HepG2 (cell line): Measurements from ENCODE around the gene MEAK7. TPM values are rescaled to one million over a fixed set of nuclear protein-coding genes. Genes with fewer than 3 reads are reported as not detected.
A peak's percentile ranks its signal among the peaks of the same experiment; 100 is the strongest.

ENCODE experiments used
- ARID2 ChIP-seq: sonication (generic); formaldehyde crosslinking; IDR thresholded peaks from 2 replicates; pipeline ENCODE4 v1.8.1; 2022; ENCODE audit warnings: mild to moderate bottlenecking, missing genetic modification reagents, borderline replicate concordance
- ATF7 ChIP-seq, 2 experiments: fragments of 450-650 bp in 1 of 2; sonication (generic) in 1 of 2; formaldehyde crosslinking in 1 of 2; IDR thresholded peaks; 2 replicates each; pipeline versions ENCODE4 v1.4.0 to v1.6.1; 2016 to 2020; ENCODE audit warnings: antibody characterized with exemption in 1 of 2, mild to moderate bottlenecking in 1 of 2, missing genetic modification reagents in 1 of 2
- BCLAF1 ChIP-seq: fragments of 450-650 bp; IDR thresholded peaks from 2 replicates; pipeline ENCODE4 v1.6.1; 2017; ENCODE audit warnings: mild to moderate bottlenecking
- ETV6 ChIP-seq: sonication (generic); formaldehyde crosslinking; conservative IDR thresholded peaks from 2 replicates; pipeline ENCODE4 v1.4.0; 2020; ENCODE audit warnings: missing genetic modification reagents
- FOSL2 ChIP-seq: sonication (generic); formaldehyde crosslinking; IDR thresholded peaks from 2 replicates; pipeline ENCODE4 v1.4.0; 2020; ENCODE audit warnings: missing genetic modification reagents
- GPN1 ChIP-seq: sonication (generic); formaldehyde crosslinking; IDR thresholded peaks from 2 replicates; pipeline ENCODE4 v1.5.1; 2020; ENCODE audit warnings: missing genetic modification reagents, borderline replicate concordance
- KLF12 ChIP-seq: sonication (generic); formaldehyde crosslinking; IDR thresholded peaks from 2 replicates; pipeline ENCODE4 v1.4.0; 2020; ENCODE audit warnings: missing genetic modification reagents, borderline replicate concordance
- KMT2B ChIP-seq: IDR thresholded peaks from 2 replicates; pipeline ENCODE4 v1.6.1; 2016; ENCODE audit warnings: missing genetic modification reagents, missing compliant biosample characterization
- MEIS1 ChIP-seq: sonication (generic); formaldehyde crosslinking; IDR thresholded peaks from 2 replicates; pipeline ENCODE4 v1.9.0; 2021; ENCODE audit warnings: mild to moderate bottlenecking, missing genetic modification reagents, moderate library complexity, borderline replicate concordance
- MTF2 ChIP-seq: sonication (generic); formaldehyde crosslinking; IDR thresholded peaks from 2 replicates; pipeline ENCODE4 v1.5.0; 2020; ENCODE audit warnings: missing genetic modification reagents, borderline replicate concordance
- POLR2AphosphoS5 ChIP-seq: IDR thresholded peaks from 2 replicates; pipeline ENCODE4 v1.6.1; 2012; ENCODE audit warnings: low read depth, low read length
- SOX5 ChIP-seq: IDR thresholded peaks from 2 replicates; pipeline ENCODE4 v1.6.1; 2016; ENCODE audit warnings: borderline replicate concordance
- TFAP4 ChIP-seq: sonication (generic); IDR thresholded peaks from 2 replicates; pipeline ENCODE4 v1.6.1; 2016; ENCODE audit warnings: low read depth, borderline replicate concordance
- ZBTB7B ChIP-seq: sonication (generic); formaldehyde crosslinking; IDR thresholded peaks from 2 replicates; pipeline ENCODE4 v1.4.0; 2020; ENCODE audit warnings: missing genetic modification reagents
- ZNF253 ChIP-seq: sonication (generic); formaldehyde crosslinking; IDR thresholded peaks from 2 replicates; pipeline ENCODE4 v1.8.0; 2022; ENCODE audit warnings: mild to moderate bottlenecking, missing genetic modification reagents, borderline replicate concordance
- ZNF556 ChIP-seq: sonication (generic); formaldehyde crosslinking; IDR thresholded peaks from 2 replicates; pipeline ENCODE4 v1.4.0; 2020; ENCODE audit warnings: mild to moderate bottlenecking, missing genetic modification reagents, borderline replicate concordance
- ZNF629 ChIP-seq: sonication (generic); formaldehyde crosslinking; conservative IDR thresholded peaks from 2 replicates; pipeline ENCODE4 v1.5.0; 2020; ENCODE audit warnings: missing genetic modification reagents
- ZNF782 ChIP-seq: sonication (generic); formaldehyde crosslinking; IDR thresholded peaks from 2 replicates; pipeline ENCODE4 v1.4.0; 2020; ENCODE audit warnings: missing genetic modification reagents, mild to moderate bottlenecking, borderline replicate concordance
- ZNF841 ChIP-seq: sonication (generic); formaldehyde crosslinking; IDR thresholded peaks from 2 replicates; pipeline ENCODE4 v1.8.1; 2023; ENCODE audit warnings: missing genetic modification reagents, borderline replicate concordance
- polyA plus RNA-seq, 8 experiments: library from polyadenylated mRNA; depleted of rRNA in 3 of 8; stranded (reverse) in 7 of 8; unstranded in 1 of 8; fragments of >200 nt; fragmentation: Illumina TruSeq in 4 of 8; extraction: Trizol in 4 of 8; gene quantifications; 2 replicates each; pipeline versions ENCODE4 v1.2.1 to v1.2.3, GENCODE V29; 2011 to 2016; ENCODE audit warnings: low read depth in 4 of 8, missing spikeins in 1 of 8, mixed read lengths in 1 of 8; ENCODE audit not compliant: insufficient read depth in 1 of 8
- total RNA-seq, 5 experiments: library from RNA; depleted of rRNA; stranded (reverse); fragments of >200 nt; fragmentation: Illumina TruSeq; extraction: Trizol; gene quantifications; 2 replicates each; pipeline ENCODE4 v1.2.3, GENCODE V29; 2016; ENCODE audit warnings: low read depth in 1 of 5

The MEAK7 gene
- total and polyA plus RNA-seq, 2 of the 13 experiments (the other 11 are each of a cell fraction or from before 2014, with no cell fraction given): 11.8 to 14.7 TPM

GRCh38 chr16:84504420-84505248 lies at the start of gene MEAK7 (continued):
- TF ChIP-seq BCLAF1: no peak
- peak; percentile 58 for TF ChIP-seq FOSL2 (CRISPR knock-in tag)
- peak; percentile 77; the same call in 1 of the 2 replicates for TF ChIP-seq ZNF782 (CRISPR knock-in tag)
- no peak for TF ChIP-seq GPN1 (CRISPR knock-in tag)
- peak; percentile 93; the same call in 1 of the 2 replicates for TF ChIP-seq ARID2 (CRISPR knock-in tag)
- peak; percentile 6 for TF ChIP-seq ZBTB7B
- peak; percentile 63; the same call in 1 of the 2 replicates for TF ChIP-seq MEIS1 (CRISPR knock-in tag)
- TF ChIP-seq ZNF841 (CRISPR knock-in tag): no peak
- no peak for TF ChIP-seq ATF7 (IDR thresholded peaks at IDR 0.05)
- no peak for TF ChIP-seq ATF7 (CRISPR knock-in tag; IDR thresholded peaks at IDR 0.05)
- TF ChIP-seq SOX5 (CRISPR knock-in tag): no peak
- no peak for TF ChIP-seq MTF2
- TF ChIP-seq ZNF253 (CRISPR knock-in tag): no peak; the same call in 1 of the 2 replicates
- TF ChIP-seq TFAP4: peak; percentile 25; the same call in 1 of the 2 replicates
- TF ChIP-seq ZNF556 (CRISPR knock-in tag): peak; percentile 79; the same call in 1 of the 2 replicates
- TF ChIP-seq ZNF629 (CRISPR knock-in tag): 0 out of 2 replicates have a peak, but pooled peaks have one; percentile 21
- peak; percentile 96; the same call in 1 of the 2 replicates for TF ChIP-seq KLF12 (CRISPR knock-in tag)
- no peak; the same call in 1 of the 2 replicates for TF ChIP-seq ETV6
- no peak; the same call in 1 of the 2 replicates for TF ChIP-seq KMT2B (CRISPR knock-in tag)
- peak; percentile 81 for TF ChIP-seq POLR2AphosphoS5
